ENCODE data around the gene DSCAM. TPM values are rescaled to one million over a fixed set of nuclear protein-coding genes. Genes with fewer than 3 reads are reported as not detected.

DSCAM gene
- total RNA-seq, 4 donors from 2014 or later: not detected

DNA sequence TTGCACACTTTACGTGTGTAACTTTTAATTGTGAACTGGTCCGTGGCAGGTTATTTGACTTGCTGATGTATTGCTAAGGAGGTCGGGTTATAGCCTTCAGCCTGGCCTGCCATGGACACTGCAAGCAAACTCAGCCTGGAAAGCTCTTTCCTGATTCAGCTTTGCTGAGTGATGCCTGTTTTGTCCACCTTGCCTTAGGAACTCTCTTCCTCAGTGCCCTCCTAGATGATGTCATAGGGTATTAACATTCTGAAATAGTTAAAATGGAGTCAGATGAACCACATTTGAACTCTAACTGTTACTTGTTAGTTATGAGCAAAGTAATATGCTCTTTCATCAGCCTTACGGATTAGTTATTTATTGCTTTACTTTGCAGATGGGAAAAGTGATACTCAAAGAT, 533.7 kb downstream of the DSCAM start:
- no peak overlapping the region for H3K4me3 ChIP-seq (ENCODE audit: low read depth, poor library complexity, severe bottlenecking)
- intact Hi-C loops (cut with DNase I; ENCODE audit: low total_unique reads): no loop called here
- TF ChIP-seq, protein P1, sequence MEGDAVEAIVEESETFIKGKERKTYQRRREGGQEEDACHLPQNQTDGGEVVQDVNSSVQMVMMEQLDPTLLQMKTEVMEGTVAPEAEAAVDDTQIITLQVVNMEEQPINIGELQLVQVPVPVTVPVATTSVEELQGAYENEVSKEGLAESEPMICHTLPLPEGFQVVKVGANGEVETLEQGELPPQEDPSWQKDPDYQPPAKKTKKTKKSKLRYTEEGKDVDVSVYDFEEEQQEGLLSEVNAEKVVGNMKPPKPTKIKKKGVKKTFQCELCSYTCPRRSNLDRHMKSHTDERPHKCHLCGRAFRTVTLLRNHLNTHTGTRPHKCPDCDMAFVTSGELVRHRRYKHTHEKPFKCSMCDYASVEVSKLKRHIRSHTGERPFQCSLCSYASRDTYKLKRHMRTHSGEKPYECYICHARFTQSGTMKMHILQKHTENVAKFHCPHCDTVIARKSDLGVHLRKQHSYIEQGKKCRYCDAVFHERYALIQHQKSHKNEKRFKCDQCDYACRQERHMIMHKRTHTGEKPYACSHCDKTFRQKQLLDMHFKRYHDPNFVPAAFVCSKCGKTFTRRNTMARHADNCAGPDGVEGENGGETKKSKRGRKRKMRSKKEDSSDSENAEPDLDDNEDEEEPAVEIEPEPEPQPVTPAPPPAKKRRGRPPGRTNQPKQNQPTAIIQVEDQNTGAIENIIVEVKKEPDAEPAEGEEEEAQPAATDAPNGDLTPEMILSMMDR (IDR thresholded peaks at IDR 0.05): no peak
- no peak for TF ChIP-seq POLR2A (IDR thresholded peaks at IDR 0.05)
- no peak for DNase-seq (ENCODE audit: low spot score in 2 of 2)
- WGBS, 2 donors: 85 to 87% methylated on average over 4 of the region's 4 CpGs

DNA sequence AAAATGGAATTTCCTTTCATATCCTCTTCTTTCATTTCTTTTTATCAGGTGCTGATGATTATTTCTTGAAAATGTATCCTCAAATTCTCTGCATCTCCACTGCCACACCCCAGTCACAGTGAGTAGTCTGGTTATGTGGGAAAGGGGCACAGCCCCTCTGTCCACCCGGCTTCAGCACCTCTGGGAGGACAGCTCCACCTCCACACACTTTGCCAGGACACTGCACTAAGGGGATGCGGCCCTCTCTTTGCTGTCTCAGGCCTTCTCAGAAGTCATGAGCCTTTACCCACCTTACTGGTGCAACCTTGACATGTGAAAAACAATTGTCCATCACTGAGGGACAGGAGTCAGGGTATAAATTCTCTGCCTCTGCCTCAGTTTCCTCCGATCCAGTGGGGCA, 546.7 kb downstream of the DSCAM start:
- no peak for DNase-seq (ENCODE audit: low spot score in 2 of 2)
- H3K4me3 ChIP-seq (ENCODE audit: low read depth, poor library complexity, severe bottlenecking): no peak overlapping the region
- intact Hi-C loops (cut with DNase I; ENCODE audit: low total_unique reads): no loop called here
- 45 to 66% methylated on average over 3 of the region's 3 CpGs for WGBS, 2 donors
- no peak for TF ChIP-seq POLR2A (IDR thresholded peaks at IDR 0.05)
- TF ChIP-seq, protein P1 (IDR thresholded peaks at IDR 0.05): no peak

DNA sequence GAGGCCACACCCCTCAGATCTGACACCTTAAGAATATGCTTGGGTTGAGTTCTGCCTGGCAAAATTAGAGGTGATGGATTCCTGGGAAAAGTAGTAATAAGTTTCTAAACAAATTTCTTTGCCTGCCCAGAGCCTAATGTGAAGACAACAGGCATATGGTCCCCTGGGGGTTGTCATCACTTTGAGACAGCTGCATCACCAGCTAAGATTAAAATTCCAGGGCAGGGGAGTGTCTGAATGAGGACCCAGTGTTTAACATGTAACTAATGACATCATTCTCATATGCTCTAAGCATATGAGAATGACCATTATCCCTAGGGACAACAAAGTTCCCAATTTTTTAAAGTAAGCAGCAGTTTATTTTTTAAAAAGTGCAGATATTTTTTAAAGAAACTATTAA, 547.5 kb downstream of the DSCAM start:
- H3K4me3 ChIP-seq (ENCODE audit: low read depth, poor library complexity, severe bottlenecking): no peak overlapping the region
- TF ChIP-seq, protein P1 (IDR thresholded peaks at IDR 0.05): no peak
- TF ChIP-seq POLR2A (IDR thresholded peaks at IDR 0.05): no peak
- intact Hi-C loops (cut with DNase I; ENCODE audit: low total_unique reads): no loop called here
- no peak for DNase-seq (ENCODE audit: low spot score in 2 of 2)

DNA sequence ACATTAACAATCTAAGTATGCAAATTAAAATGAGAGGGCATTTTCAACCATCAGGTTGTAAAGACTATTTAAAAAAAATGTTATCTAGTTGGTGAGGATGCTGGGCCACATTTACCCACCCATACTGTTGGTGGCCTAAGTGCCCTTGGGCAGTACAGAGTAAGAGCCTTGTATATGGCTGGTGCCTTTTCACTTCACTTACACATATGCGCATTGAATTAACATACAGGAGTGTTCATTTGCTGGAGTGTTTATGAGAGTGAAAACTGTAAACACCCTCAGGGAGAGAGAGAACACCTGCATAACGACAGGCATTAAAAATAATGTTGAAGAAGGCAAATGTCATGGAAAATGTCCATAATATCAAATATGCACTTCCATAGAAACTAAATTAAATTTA, 552.6 kb downstream of the DSCAM start:
- DNase-seq (ENCODE audit: low spot score in 2 of 2): no peak
- TF ChIP-seq, protein P1 (IDR thresholded peaks at IDR 0.05): no peak
- no peak for TF ChIP-seq POLR2A (IDR thresholded peaks at IDR 0.05)
- WGBS, 2 donors: 64 to 69% methylated on average over 2 of the region's 2 CpGs
- H3K4me3 ChIP-seq (ENCODE audit: low read depth, poor library complexity, severe bottlenecking): no peak overlapping the region
- intact Hi-C loops (cut with DNase I; ENCODE audit: low total_unique reads): no loop called here

DNA sequence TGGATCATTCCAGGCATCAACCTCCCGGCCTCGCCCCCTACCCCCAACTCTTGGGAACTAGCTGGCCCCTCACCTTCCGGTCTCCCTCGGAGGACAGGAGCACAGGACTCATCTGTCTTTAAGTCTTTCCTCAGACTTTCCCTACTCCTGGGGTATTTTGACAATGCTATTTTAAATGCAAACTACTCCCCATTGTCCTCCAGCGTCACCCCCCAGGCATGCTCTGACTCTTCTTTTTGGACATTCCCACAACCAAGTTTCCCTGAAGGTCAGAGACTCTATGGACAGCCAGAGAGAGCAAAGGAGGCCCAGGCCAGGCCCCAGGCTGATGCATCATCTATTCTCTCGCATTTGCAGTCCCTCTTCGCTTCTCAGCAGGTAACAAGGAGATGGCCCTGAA, 555.4 kb downstream of the DSCAM start:
- DNase-seq (ENCODE audit: low spot score in 2 of 2): no peak
- H3K4me3 ChIP-seq (ENCODE audit: low read depth, poor library complexity, severe bottlenecking): no peak overlapping the region
- WGBS, 2 donors: 79 to 83% methylated on average over 7 of the region's 7 CpGs
- no peak for TF ChIP-seq POLR2A (IDR thresholded peaks at IDR 0.05)
- TF ChIP-seq, protein P1 (IDR thresholded peaks at IDR 0.05): no peak
- intact Hi-C loops (cut with DNase I; ENCODE audit: low total_unique reads): no loop called here

DNA sequence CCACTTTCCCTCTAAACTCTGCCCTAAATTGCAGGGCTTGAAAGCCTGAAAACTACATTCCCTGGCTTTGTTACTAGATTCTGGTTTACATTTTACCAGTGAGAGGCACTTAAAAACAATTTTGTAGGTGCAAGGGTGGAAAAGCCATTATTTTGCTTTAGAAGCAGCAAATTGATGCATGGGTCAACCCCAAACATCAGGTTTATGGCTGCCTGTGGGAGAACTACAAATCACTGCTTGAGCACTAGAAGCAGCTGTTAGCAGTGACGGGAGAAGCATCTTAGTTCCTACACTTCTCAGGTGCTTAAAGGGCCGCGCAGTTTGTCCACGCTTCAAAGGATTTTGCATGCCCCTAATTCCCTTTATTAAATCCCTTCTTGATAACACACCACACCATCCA, 562.5 kb downstream of the DSCAM start:
- intact Hi-C loops (cut with DNase I; ENCODE audit: low total_unique reads): no loop called here
- H3K4me3 ChIP-seq (ENCODE audit: low read depth, poor library complexity, severe bottlenecking): no peak overlapping the region
- no peak for DNase-seq (ENCODE audit: low spot score in 2 of 2)
- WGBS, 2 donors: 62 to 65% methylated on average over 4 of the region's 4 CpGs
- TF ChIP-seq, protein P1 (IDR thresholded peaks at IDR 0.05): no peak
- TF ChIP-seq POLR2A (IDR thresholded peaks at IDR 0.05): no peak
